Inferior parietal cortex (tissue), 1 donor: ENCODE measurements around the gene TMEM258.

Experiments used
- DNase-seq: peaks from one replicate; pipeline ENCODE4 v3.0.0-alpha.2; 2016; ENCODE audit errors: extremely low spot score

The TMEM258 gene

DNA sequence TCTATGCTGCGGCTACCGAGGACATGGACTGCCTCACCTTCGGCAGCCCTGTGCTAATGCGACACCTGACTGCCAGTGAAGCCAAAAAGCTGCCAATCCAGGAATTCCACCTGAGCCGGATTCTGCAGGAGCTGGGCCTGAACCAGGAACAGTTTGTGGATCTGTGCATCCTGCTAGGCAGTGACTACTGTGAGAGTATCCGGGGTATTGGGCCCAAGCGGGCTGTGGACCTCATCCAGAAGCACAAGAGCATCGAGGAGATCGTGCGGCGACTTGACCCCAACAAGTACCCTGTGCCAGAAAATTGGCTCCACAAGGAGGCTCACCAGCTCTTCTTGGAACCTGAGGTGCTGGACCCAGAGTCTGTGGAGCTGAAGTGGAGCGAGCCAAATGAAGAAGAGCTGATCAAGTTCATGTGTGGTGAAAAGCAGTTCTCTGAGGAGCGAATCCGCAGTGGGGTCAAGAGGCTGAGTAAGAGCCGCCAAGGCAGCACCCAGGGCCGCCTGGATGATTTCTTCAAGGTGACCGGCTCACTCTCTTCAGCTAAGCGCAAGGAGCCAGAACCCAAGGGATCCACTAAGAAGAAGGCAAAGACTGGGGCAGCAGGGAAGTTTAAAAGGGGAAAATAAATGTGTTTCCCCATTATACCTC, 3.6 kb upstream of the TMEM258 start:
- DNase-seq: no peak

DNA sequence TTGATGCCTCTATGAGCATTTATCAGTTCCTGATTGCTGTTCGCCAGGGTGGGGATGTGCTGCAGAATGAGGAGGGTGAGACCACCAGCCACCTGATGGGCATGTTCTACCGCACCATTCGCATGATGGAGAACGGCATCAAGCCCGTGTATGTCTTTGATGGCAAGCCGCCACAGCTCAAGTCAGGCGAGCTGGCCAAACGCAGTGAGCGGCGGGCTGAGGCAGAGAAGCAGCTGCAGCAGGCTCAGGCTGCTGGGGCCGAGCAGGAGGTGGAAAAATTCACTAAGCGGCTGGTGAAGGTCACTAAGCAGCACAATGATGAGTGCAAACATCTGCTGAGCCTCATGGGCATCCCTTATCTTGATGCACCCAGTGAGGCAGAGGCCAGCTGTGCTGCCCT, 3.1 kb upstream of the TMEM258 start:
- no peak for DNase-seq

DNA sequence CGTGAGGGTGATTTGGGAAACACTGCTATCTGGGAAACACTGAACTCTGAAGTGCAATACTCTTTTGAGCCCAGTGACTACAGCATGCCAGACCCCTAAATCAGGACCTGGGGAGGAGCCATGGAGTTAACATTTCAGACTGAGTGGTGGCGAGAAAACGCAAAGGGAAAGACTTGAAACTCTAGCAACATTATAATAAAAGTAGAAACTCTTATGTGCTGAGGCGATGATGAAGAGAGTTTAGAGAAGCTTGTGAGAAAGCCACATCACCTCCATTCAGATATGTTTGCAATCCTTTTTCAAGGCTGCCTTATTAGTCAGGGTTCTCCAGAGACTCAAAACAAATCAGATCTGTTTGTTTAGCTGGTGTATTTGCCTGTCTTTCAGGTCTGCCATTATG, 2.2 kb upstream of the TMEM258 start:
- no peak for DNase-seq

DNA sequence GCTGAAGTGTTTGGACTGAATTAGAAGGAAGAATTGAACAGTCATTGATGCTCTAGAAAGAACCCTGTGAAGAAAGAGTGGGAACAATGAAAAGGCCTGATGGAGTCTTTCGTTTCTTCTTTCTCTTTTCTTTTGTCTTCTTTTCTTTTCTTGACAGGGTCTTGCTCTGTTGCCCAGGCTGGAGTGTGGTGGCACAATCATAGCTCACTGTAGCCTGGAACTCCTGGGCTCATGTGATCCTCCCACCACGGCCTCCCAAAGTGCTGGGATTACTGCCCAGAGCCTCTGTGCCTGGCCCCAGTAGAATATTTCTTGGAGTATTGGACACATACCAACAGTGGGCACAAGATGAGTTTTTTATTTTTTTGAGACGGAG, 1.4 kb upstream of the TMEM258 start:
- DNase-seq: no peak

DNA sequence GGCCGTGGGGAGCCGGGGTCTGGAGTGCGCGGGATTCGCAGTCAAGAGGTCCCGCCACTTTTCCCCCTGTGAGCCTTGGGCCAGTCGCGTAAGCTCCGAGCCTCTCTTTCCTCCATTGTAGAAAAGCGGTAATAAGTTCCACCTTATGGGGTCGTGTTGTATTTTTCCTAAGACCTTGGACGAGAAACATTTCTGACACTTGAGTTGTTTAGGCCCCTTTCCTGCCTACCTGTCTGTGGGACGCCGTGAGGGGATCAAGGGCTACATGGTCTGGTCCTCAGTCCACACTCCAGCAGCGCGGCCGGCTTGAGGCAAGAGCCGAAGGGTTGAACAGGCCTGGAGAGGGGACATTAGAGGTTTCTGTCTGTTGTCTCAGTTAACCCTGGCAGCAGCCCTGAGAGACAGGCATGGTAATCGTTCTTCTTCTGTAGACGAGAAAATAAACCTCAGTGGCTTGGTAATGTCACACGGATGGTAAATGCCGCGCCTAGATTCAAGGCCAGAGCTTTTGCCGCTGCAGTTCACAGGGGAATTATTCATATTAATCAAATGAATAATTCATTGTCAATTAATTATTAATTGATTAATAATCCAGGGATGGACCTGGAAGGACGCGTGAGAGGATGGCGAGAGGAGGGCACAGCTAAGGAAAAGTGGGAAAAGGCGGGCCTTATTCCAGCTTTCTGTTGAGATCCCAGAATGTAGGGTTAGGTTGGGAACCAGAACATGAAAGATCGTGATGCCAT, 857 bp upstream of the TMEM258 start:
- DNase-seq: no peak

DNA sequence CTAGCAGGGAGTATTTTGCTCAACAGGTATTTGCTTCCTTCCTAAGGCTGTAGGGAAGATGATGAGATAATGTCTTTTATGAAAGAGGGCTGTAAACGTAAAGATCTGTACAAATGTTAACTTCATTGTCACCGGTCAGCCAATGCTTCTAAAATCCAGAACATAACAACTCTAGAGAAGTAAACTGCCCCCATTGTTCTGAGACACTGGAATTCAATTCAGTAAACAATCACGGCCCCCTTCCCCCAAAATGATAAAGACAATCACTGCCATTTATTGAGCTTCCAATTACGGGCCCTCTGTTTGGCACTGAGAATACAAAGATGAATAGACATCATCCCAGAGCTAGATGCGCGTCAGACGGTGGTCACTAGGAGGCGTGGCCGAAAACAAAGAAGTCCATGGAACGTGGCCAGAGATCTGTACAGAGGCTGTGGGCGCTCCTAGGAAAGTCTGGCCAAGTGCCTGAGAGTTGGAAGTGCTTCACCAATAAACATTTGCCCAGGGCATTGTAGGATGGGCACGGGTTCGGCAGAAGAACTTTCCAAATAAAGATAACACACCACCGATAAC, 576 bp downstream of the TMEM258 start:
- DNase-seq: peak; percentile 92

DNA sequence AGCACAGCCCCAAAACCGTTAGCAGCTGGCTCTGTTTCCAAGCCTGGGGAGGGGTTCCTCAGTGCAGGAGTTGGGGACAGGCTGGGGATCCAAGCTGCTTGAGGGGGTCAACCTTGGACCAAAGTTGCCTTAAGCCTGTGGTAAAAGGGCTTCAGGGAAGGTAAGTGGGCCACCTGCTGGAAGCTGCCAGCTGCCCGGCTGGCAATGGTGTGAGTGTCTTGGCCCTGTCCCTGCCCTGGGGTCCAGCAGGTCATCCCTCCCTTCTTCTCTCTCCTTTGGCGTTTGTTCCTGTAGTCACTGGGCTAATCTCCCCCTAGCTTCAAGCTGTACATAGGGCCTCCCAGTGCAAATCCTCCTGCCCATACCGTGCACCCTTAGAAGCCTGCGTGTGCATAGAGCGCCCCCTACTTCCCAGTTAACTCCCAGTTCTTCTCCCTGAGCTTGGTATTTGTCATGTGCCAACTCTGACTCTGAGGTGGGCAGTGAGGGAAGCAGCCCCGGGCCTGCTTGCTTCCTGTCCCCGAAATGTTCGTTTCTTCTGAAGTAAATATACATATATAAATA, 4.4 kb downstream of the TMEM258 start:
- DNase-seq: peak; percentile 72

DNA sequence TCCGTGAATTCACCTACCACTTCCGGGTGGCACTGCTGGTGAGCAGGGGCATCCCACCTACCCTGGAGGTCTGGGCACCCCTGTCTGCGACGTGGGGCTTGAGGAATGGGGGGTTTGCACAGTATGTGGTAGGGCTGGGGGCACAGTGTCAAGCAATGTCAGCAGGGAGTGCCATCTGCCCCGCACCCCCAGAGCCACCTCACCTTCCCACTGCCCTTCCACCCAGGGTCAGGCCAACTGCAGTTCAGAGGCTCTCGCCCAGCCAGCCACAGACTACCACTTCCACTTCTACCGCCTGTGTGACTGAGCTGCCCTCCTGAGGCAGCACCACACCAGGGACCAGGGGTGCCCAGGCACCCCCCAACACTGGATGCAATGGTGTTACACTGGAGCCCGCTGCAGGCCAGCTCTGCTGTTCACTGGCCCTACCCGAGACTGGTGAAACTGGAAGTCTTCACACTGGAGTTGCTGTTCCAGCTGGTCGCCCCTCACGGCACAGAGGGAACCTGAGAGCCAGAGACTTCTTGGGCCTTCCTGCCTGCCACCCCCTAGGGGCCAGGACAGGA, 6.5 kb downstream of the TMEM258 start:
- no peak for DNase-seq

DNA sequence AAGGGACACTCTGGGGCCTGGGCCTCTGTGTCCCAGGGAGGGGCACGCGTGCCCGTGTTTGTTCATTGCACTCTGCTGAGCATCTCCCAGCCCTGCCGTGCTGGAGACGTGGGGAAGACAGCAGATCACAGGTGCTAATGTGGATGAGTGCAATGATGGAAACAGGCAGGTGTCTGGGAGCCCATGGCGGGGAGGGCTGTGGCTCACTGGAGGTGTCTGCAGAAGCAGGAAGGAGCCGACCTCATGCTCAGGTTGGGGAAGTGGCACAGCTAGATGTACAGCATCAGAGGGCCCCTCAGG, 7.9 kb downstream of the TMEM258 start:
- no peak for DNase-seq

DNA sequence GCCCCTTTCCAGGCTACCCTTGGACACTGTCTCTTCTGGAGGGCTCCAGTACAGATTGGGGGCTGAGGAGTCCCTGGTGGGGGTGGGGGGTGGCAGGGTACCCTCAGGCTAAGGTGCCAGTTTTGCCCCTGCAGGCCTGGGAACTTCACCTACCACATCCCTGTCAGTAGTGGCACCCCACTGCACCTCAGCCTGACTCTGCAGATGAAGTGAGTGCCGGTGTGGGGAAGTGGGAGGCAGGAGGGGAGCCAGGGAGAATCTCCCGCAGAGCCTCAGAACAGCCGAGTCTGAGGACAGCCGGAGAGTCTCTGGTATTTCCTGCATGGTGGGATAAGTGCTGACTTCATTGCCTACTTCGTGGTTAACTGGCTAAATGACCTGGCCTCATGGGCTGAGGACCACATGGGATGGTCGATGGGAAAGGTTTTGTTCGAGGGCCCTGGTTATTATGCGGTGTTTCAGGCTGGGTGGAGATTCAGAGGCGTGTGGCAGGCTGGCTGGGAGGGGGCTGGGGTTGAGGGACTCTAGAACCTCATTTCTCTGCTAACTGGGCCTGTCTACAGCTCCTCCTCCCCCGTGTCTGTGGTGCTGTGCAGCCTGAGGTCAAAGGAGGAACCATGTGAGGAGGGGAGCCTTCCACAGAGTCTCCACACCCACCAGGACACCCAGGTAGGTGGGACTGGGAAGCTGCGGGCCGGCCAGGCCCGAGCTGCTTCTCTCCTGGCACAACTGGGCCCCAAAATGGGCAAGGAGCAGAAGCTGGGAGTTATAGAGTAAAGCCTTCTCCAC, 8.5 kb downstream of the TMEM258 start:
- no peak for DNase-seq

DNA sequence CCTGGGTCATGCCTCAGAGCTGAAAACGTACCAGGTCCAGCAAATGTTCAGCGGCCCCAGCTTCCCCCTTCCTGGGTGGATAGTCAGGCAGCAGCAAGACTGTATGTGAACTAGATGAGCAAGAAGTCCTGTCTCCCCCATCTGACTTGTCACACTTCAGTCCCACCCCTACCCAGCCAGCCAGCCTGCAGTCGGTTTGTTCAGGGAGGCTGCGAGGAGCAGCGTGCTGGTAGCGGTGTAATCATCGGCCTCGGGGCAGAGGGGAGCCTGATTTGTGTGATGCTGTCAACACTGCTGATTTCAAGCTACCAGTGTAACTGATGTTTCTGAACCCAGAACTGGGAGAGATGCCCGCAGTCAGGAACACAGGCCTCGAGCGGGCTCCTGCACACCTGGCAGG, 9.6 kb downstream of the TMEM258 start:
- DNase-seq: no peak

DNA sequence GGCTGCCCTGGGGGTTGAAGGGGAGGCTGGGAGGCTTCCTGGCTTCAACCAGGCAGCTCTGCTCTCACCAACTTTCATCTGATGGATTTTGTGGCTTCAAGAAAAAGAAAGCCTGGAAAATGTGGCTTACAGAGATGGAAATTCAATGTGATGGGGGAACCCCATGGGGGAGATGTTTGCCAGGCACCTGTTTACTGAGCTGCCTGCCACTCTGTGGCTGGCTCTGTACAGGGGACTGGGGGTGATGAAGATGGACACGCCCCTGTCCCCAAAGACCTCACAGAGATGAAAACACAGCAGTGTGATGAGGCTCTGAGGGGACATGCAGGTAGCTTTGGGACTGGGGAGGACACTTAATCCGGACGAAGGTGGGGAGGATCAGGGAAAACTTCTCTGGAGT, 10.1 kb downstream of the TMEM258 start:
- no peak for DNase-seq

DNA sequence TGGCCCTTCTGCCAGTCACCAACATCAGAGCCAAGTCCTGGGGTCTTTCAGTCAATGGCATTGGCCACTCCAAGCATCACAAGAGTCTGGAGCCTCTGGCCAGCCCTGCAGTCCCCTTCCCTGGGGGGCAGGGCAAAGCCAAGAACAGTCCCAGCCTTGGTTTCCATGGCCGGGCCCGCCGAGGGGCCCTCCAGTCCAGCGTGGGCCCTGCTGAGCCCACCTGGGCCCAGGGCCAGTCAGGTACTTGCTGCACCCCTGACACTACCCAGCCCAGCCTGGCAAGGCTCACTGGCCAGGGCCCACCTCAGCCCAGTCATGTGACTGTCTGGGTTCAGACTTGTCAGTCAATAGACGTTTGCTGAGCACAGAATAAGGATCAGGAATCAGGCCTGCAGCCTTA, 10.8 kb downstream of the TMEM258 start:
- no peak for DNase-seq

DNA sequence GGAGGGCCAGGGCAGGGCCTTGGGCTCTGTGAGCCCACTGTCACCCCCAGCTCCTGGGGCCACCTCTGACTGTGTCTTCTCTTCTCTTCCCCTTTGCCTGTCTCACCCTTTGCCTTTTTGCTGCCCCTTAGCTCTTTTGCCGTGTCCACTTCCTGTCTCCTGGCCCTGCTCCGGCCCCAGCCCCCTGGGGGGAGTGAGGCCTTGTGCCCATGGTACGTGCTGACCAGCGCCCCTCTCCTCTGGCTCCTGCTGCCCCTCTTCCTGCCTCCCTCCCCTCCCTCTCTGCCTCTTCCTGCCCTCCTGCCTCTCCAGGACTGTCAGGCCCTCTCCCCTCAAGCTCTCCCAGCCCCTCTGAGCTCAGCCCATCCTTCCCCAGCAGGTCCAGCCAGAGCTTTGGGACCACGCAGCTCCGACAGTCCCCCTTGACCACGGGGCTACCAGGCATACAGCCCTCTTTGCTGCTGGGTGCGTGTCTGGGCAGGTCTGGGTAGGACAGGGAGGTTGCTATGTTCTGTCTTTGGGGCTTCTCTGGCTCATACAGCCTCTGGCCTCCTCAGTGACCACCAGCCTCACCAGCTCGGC, 11.7 kb downstream of the TMEM258 start:
- no peak for DNase-seq

DNA sequence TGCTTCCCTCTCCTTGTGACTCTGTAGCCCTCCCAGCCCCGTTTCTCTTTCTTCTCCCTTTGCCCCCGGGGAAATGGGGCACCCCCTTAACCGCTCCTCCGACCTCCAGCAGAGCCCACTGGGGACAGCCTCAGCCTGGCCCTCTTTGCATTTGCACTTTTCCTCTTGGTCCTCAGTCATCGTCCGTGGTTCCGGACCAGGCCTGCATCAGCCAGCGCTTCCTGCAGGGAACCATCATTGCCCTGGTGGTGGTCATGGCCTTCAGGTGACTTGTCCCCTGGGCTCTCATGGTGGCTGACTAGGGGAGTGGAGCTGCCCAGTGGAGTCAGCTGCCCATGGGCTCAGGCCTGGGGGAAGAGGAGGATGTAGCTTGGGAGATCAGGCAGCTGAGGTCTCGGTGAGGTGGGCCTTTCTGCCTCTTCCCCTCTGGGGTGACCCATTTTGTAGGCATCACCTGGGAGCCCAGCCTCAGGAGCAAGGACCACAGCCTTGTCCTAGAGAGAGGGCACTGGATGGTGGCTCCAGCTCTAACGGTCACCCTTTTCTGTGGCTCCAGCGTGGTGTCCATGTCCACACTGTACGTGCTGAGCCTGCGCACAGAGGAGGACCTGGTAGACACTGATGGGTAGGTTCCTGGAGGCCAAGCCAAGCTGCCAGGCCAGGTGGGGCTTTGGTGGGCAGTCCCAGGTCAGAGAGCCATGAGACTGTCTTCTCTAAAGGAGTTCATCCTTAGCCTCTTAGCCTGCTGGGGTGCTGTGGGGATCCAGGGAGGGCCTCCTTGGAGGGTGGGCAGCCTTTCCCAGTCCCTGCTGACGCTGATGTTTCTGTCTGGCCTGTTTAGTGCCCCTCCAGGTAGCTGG, 12.5 kb downstream of the TMEM258 start:
- no peak for DNase-seq

DNA sequence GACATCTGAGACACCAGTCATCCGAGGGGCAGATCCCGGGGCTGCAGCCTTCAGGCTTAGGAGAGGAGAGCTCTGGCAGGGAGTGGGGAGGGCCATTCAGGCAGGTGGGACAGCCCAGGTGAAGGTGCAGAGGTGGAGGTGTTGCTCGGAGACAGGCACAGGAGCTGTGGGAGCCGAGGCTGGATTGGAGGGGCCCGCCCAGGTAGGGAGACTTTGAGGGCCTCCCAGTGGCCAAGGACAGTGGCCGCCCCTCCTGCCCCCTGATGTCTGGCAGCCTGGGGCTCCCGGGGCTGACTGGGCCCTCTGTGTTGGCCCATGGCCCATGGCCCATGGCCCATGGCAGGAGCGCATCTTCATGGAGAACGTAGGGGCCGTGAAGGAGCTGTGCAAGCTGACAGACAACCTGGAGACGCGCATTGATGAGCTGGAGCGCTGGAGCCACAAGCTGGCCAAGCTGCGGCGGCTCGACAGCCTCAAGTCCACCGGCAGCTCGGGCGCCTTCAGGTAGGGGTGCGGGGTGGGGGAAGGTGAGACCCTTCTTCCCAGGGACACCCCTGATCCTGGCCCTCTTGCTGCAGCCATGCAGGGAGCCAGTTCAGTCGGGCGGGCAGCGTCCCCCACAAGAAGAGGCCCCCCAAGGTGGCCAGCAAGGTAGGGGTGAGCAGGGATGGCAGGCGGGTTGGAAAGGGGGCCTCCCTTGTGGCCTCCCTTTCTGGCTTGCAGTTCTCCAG, 13.3 kb downstream of the TMEM258 start:
- DNase-seq: no peak

DNA sequence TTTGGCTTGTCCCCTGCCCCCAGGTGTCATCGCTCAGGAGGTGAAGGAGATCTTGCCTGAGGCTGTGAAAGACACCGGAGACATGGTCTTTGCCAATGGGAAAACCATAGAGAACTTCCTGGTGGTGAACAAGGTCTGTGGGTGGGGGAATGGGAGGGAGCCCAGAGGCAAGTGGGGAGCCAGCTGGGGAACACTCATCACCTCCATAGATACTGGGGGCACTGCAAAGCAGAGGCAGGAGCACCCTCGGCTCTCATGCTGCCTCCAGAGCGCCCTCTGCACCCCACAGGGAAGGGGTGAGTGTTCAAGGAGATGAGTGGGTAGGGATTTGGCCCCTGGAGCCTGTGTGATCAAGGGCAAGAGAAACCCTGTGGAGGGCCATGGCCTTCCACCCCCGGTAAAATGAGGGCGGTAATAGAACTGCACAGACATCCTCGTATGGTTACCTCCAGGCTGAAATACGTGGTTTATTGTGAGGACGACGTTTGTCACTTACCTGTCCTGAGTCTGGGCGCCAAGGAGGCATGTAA, 14.0 kb downstream of the TMEM258 start:
- no peak for DNase-seq

DNA sequence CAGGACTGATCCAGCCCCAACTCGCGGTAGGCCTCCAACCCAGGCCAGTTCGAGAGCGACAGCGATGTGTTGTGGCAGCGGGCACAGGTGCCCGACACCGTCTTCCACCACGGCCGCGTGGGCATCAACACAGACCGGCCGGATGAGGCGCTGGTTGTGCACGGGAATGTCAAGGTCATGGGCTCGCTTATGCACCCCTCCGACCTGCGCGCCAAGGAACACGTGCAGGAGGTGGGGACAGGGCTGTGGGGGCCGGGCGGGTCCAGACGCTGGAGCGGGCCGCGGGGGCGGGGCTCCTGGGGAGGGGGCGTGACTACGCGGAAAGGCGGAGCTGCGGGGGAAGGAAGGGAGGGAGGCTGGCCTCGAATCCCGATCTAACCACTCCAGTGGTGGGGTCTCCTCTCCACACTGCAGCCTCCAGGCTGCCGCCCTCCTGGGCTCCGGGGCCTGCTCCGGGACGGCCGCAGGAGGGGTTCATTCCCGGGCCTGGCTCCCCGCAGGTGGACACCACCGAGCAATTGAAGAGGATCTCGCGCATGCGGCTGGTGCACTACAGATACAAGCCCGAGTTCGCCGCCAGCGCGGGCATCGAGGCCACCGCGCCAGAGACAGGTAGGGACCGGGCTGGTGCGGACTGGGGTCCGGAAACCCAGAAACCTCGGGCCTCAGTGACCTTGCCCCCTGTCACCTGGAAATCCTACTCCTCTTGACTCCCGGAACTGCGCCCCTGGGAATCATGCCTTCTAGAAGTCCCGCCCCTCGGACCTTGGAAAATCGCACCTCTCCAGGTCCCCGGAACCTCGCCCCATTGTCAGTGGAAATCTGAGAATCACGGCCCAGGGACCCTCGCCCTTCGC, 14.9 kb downstream of the TMEM258 start:
- DNase-seq: no peak

DNA sequence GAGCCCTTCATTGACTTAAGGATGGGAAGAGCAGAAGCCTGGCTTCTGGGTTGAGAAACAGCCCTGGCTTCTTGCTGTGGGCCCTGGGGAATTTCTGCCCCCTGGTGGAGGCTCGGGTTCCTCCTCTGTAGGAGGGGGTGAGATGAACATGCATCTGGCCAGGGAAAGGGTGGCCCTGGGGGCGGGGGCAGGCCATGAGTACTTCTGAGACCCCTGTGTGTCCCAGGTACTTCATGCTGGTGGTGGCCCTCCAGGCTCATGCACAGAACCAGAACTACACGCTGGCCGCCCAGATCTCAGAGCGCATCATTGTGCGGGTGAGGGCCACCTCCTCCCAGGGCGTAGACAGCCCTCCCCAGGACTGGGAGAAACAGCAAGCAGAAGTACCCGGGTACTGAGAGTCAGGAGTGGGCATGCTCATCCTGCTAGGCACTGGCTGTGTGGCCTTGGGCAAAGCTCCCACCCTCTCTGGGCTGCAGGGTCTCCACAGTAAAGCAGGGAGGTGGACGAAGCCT, 15.8 kb downstream of the TMEM258 start:
- peak; percentile 62 for DNase-seq
